K562 (cell line): ENCODE measurements around the gene SS18L1. TPM values are rescaled to one million over a fixed set of nuclear protein-coding genes. Genes with fewer than 3 reads are reported as not detected.
A peak's percentile ranks its signal among the peaks of the same experiment; 100 is the strongest.

ENCODE experiments used
- ASH1L ChIP-seq: fragments of 450-650 bp; IDR thresholded peaks from 2 replicates; pipeline ENCODE4 v1.6.1; 2018; ENCODE audit warnings: borderline replicate concordance, mild to moderate bottlenecking, low read depth; ENCODE audit not compliant: partially characterized antibody
- CBFA2T3 ChIP-seq: fragments of 450-650 bp; IDR thresholded peaks from 2 replicates; pipeline ENCODE4 v1.6.1; 2017
- FOXK2 ChIP-seq, 2 experiments: fragments of 450-650 bp; IDR thresholded peaks in 1 of 2; conservative IDR thresholded peaks in 1 of 2; 2 replicates each; pipeline ENCODE4 v1.6.1; 2016; ENCODE audit warnings: low read depth in 2 of 2, mild to moderate bottlenecking in 1 of 2
- NFE2L1 ChIP-seq: fragments of 450-650 bp; IDR thresholded peaks from 2 replicates; pipeline ENCODE4 v1.6.1; 2016; ENCODE audit warnings: missing genetic modification characterization, low read depth, mild to moderate bottlenecking, missing compliant biosample characterization, moderate library complexity, borderline replicate concordance
- NR2C2 ChIP-seq, 2 experiments: fragments of 200-800 bp in 1 of 2; sonication (Bioruptor generic) in 1 of 2; sonication (generic) in 1 of 2; formaldehyde crosslinking in 1 of 2; IDR thresholded peaks; 2 replicates each; pipeline versions ENCODE4 v1.6.1 to v1.8.0; 2016 to 2022; ENCODE audit warnings: mild to moderate bottlenecking in 1 of 2, missing compliant biosample characterization in 1 of 2, missing genetic modification characterization in 1 of 2, missing genetic modification reagents in 1 of 2
- NUFIP1 ChIP-seq: fragments of 450-650 bp; IDR thresholded peaks from 2 replicates; pipeline ENCODE4 v1.6.1; 2018; ENCODE audit not compliant: partially characterized antibody
- ZNF384 ChIP-seq: IDR thresholded peaks from 2 replicates; pipeline ENCODE4 v1.6.1; 2012; ENCODE audit warnings: low read depth, low read length, improper control_type of control experiment
- ZNF507 ChIP-seq: conservative IDR thresholded peaks from 2 replicates; pipeline ENCODE4 v1.6.1; 2017; ENCODE audit warnings: missing genetic modification characterization, missing compliant biosample characterization
- polyA plus RNA-seq, 8 experiments: library from polyadenylated mRNA; depleted of rRNA in 4 of 8; stranded (reverse) in 5 of 8; unstranded in 3 of 8; fragments of >200 nt; fragmentation: Nextera tagmentation in 2 of 8; fragmentation: Illumina TruSeq in 1 of 8; extraction: Ambion mirVana in 2 of 8; extraction: Trizol in 1 of 8; gene quantifications; 2 replicates each; pipeline versions ENCODE4 v1.2.1 to v1.2.3, GENCODE V29; 2011 to 2014; ENCODE audit warnings: inconsistent platforms in 1 of 8, missing spikeins in 1 of 8
- total RNA-seq, 7 experiments: library from RNA; depleted of rRNA in 6 of 7; stranded (reverse); fragments of >200 nt in 6 of 7; fragmentation: Illumina TruSeq in 2 of 7; extraction: Trizol in 2 of 7; gene quantifications; 2 replicates each; pipeline versions ENCODE4 v1.2.1 to v1.2.3, GENCODE V29; 2011 to 2021; ENCODE audit warnings: low replicate concordance in 1 of 7
- TF ChIP-seq, protein P1 (sequence below): fragments of 450-650 bp; IDR thresholded peaks from 2 replicates; pipeline ENCODE4 v1.6.1; 2016; ENCODE audit warnings: antibody characterized with exemption
- TF ChIP-seq, protein P2 (sequence below), 3 experiments: fragments of 200-800 bp in 1 of 3; fragments of 250-450 bp in 1 of 3; fragments of 450-650 bp in 1 of 3; sonication (Bioruptor Pico) in 1 of 3; sonication (Bioruptor generic) in 1 of 3; formaldehyde crosslinking in 1 of 3; IDR thresholded peaks; 2 replicates each; pipeline versions ENCODE4 v1.6.1 to v1.8.0; 2016 to 2022; ENCODE audit warnings: mild to moderate bottlenecking in 2 of 3, missing genetic modification characterization in 2 of 3, missing compliant biosample characterization in 1 of 3, moderate library complexity in 1 of 3

Gene SS18L1
- total and polyA plus RNA-seq, 9 of the 15 experiments (the other 6 are each of a cell fraction or from before 2014, with no cell fraction given): 2.7 to 28.3 (median 15.1) TPM

DNA sequence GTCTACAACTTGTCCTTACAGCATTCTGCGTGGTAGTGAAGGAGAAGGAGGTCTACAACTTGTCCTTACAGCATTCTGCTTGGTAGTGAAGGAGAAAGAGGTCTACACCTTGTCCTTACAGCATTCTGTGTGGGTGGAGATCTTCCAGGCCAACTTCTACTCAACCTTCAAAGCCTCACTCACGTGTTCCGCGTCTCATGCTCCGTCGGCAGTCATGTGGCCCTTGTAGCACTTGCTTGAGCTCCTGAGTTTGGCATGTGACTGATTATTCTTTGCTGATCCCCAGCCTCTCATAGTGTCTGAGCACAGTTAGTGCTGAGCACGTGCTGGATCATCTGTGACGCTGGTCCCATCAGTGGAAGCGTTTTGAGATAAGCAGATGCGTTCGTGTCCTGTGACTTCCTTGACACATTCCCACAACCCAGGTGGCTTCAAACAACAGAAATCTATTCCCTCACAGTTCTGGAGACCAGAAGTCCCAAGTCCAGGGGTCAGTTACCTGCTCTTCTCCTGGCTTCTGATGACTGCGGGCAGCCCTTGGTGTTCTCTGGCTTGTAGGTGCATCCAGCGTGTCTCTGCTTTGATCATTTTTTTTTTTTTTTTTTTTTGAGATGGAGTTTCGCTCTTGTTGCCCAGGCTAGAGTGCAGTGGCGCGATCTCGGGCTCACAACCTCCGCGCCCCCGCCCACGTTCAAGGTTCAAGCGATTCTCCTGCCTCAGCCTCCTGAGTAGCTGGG, 2.6 kb downstream of the SS18L1 start (continued):
- TF ChIP-seq, protein P1, sequence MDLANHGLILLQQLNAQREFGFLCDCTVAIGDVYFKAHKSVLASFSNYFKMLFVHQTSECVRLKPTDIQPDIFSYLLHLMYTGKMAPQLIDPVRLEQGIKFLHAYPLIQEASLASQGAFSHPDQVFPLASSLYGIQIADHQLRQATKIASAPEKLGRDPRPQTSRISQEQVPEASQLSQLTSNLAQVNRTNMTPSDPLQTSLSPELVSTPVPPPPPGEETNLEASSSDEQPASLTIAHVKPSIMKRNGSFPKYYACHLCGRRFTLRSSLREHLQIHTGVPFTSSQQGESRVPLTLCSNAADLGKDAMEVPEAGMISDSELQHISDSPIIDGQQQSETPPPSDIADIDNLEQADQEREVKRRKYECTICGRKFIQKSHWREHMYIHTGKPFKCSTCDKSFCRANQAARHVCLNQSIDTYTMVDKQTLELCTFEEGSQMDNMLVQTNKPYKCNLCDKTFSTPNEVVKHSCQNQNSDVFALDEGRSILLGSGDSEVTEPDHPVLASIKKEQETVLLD: 0 out of 2 replicates have a peak, but pooled peaks have one; percentile 38
- TF ChIP-seq ZNF384 (peak; percentile 67; the same call in 1 of the 2 replicates), NFE2L1 (no peak), NR2C2 (CRISPR knock-in tag; IDR thresholded peaks at IDR 0.05) (peak; percentile 86), NR2C2 (tag; IDR thresholded peaks at IDR 0.05) (no peak; the same call in 1 of the 2 replicates), FOXK2 (conservative IDR thresholded peaks at IDR 0.05 in 1 of 2, IDR thresholded peaks at IDR 0.05 in 1 of 2; ENCODE audit: low read depth in 2 of 2) (peak; percentile 84 to 92; a peak in 3 of 4 replicates), CBFA2T3 (peak; percentile 85), ASH1L (peak; percentile 46), ZNF507 (tag) (no peak), NUFIP1 (peak; percentile 59)
- TF ChIP-seq, protein P2, sequence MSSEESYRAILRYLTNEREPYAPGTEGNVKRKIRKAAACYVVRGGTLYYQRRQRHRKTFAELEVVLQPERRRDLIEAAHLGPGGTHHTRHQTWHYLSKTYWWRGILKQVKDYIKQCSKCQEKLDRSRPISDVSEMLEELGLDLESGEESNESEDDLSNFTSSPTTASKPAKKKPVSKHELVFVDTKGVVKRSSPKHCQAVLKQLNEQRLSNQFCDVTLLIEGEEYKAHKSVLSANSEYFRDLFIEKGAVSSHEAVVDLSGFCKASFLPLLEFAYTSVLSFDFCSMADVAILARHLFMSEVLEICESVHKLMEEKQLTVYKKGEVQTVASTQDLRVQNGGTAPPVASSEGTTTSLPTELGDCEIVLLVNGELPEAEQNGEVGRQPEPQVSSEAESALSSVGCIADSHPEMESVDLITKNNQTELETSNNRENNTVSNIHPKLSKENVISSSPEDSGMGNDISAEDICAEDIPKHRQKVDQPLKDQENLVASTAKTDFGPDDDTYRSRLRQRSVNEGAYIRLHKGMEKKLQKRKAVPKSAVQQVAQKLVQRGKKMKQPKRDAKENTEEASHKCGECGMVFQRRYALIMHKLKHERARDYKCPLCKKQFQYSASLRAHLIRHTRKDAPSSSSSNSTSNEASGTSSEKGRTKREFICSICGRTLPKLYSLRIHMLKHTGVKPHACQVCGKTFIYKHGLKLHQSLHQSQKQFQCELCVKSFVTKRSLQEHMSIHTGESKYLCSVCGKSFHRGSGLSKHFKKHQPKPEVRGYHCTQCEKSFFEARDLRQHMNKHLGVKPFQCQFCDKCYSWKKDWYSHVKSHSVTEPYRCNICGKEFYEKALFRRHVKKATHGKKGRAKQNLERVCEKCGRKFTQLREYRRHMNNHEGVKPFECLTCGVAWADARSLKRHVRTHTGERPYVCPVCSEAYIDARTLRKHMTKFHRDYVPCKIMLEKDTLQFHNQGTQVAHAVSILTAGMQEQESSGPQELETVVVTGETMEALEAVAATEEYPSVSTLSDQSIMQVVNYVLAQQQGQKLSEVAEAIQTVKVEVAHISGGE (CRISPR knock-in tag; IDR thresholded peaks at IDR 0.05): 0 out of 6 replicates have a peak, but pooled peaks of 1 of the 3 experiments have one; percentile 23
